Ovary (tissue), 9 donors: ENCODE results near the gene PIH1D1. TPM values are rescaled to one million over a fixed set of nuclear protein-coding genes. Genes with fewer than 3 reads are reported as not detected.

Experiments
- DNase-seq, 5 donors: peaks; one replicate each; pipeline ENCODE4 v3.0.0-alpha.2; 2019 to 2020
- H3K27ac ChIP-seq, 2 donors: fragments of 200-600 bp; one replicate each; pipeline versions ENCODE4 v1.5.1 to v1.8.0; 2019 to 2022
- H3K27me3 ChIP-seq: fragments of 200-600 bp; one replicate; pipeline ENCODE4 v1.8.0; 2022
- H3K36me3 ChIP-seq: fragments of 200-600 bp; sonication (generic); one replicate; pipeline ENCODE4 v1.5.1; 2019
- H3K4me1 ChIP-seq: one replicate; pipeline ENCODE4 v1.8.1; 2013; ENCODE audit warnings: mild to moderate bottlenecking, moderate library complexity; ENCODE audit not compliant: insufficient read depth
- H3K4me3 ChIP-seq: fragments of 200-600 bp; sonication (generic); one replicate; pipeline ENCODE4 v1.5.1; 2017
- H3K9me3 ChIP-seq, 2 donors: fragments of 200-600 bp in 1 of 2; sonication (generic) in 1 of 2; one replicate each; pipeline versions ENCODE4 v1.5.1 to v1.8.1; 2013 to 2019; ENCODE audit warnings: mild to moderate bottlenecking in 1 of 2, moderate library complexity in 1 of 2
- CTCF ChIP-seq, 3 donors: fragments of 450-650 bp in 2 of 3; fragments of 200-600 bp in 1 of 3; IDR thresholded peaks; one replicate each; pipeline versions ENCODE4 v1.5.1 to v1.8.0; 2016 to 2022; ENCODE audit warnings: antibody characterized with exemption in 3 of 3, mild to moderate bottlenecking in 1 of 3
- EP300 ChIP-seq: sonication (generic); formaldehyde crosslinking; IDR thresholded peaks from one replicate; pipeline ENCODE4 v1.6.1; 2017; ENCODE audit warnings: antibody characterized with exemption
- POLR2A ChIP-seq: fragments of 450-650 bp; IDR thresholded peaks from one replicate; pipeline ENCODE4 v1.6.1; 2017; ENCODE audit warnings: antibody characterized with exemption, mild to moderate bottlenecking, moderate library complexity
- WGBS, 3 donors: extraction: QIAGEN DNeasy Blood & Tissue Kit in 1 of 3; methylation state at CpG; one replicate each; pipeline versions ENCODE4 v1.1.5 to v1.1.7; 2013 to 2017; 5-methylcytosine and 5-hydroxymethylcytosine counted together
- intact Hi-C, 4 donors: fragments of 100-400 bp; cut with DNase I; formaldehyde crosslinking; loops; one replicate each; pipeline versions ENCODE4 v1.11.0 to v1.15.1; 2022 to 2023
- polyA plus RNA-seq, 2 donors: library from polyadenylated mRNA; stranded (reverse); fragments of 200-250 nt in 1 of 2; fragments of 350-450 nt in 1 of 2; fragmentation: Illumina TruSeq in 1 of 2; extraction: RNeasy Lipid Tissue Mini Kit (QIAGEN cat#74804) in 1 of 2; gene quantifications; one replicate each; pipeline ENCODE4 v1.2.3, GENCODE V29; 2013 to 2014
- total RNA-seq, 7 donors: library from RNA; depleted of rRNA in 2 of 7; stranded (reverse); fragments of >200 nt in 2 of 7; fragmentation: NEBNext Ultra II Directional in 3 of 7; extraction: Animal tissue kit (Norgen Biotek cat#: 25700) in 3 of 7; gene quantifications; one replicate each; pipeline versions ENCODE4 v1.1.0 to v1.2.4, GENCODE V29; 2016 to 2023
- donor health status: DM: no; HTN: no; CAD: no; lungs with moderate emphysema.
- donor health status: DM: no; HTN: no; CAD: no.
- donor health status: Bipolar disorder and iron deficiency.
- donor health status: DM: yes; HTN: yes; CAD: no.
- donor health status: DM: no; HTN: no; CAD: no.
- donor health status: DM: yes; HTN: yes; CAD: no.

PIH1D1 gene
- total and polyA plus RNA-seq, 9 donors: 28.6 to 69.4 (median 58.5) TPM

- H3K36me3 ChIP-seq: no peaks in the 10 kb centered on the region
- no peaks in the 10 kb centered on the region for H3K9me3 ChIP-seq
- TF ChIP-seq CTCF (IDR thresholded peaks at IDR 0.05) (no peak), POLR2A (no peak), EP300 (no peak)
- no peak for DNase-seq
- intact Hi-C loops: loop anchor here in 1 of 4 donors (10.0 kb wide), 1 partner anchor 212 kb away; the partner anchor contains the start of gene ADM5
- H3K27me3 ChIP-seq: no peaks in the 10 kb centered on the region
- H3K27ac ChIP-seq: no peak overlapping the region
- 65 to 72% (median 71%) methylated on average over 9 of the region's 9 CpGs for WGBS, 3 donors
- H3K4me3 ChIP-seq: no peak overlapping the region
- H3K4me1 ChIP-seq: peaks cover 5% of the 10 kb centered on the region
Observed at GRCh38 chr19:49472936-49473335, 21.3 kb upstream of the PIH1D1 start.

- no peaks in the 10 kb centered on the region for H3K9me3 ChIP-seq
- no peaks in the 10 kb centered on the region for H3K27me3 ChIP-seq
- peaks cover 5% of the 10 kb centered on the region for H3K4me1 ChIP-seq
- no peak overlapping the region for H3K27ac ChIP-seq
- no peaks in the 10 kb centered on the region for H3K36me3 ChIP-seq
- intact Hi-C loops: loop anchor here in 1 of 4 donors (10.0 kb wide), 1 partner anchor 214 kb away; the partner anchor contains the start of gene ADM5
- WGBS, 3 donors: 80 to 86% (median 84%) methylated on average over 8 of the region's 8 CpGs
- TF ChIP-seq CTCF (IDR thresholded peaks at IDR 0.05): no peak
- no peak for TF ChIP-seq EP300
- no peak for TF ChIP-seq POLR2A
- no peak overlapping the region for H3K4me3 ChIP-seq
- no peak for DNase-seq
Observed at GRCh38 chr19:49470615-49470978, 19.0 kb upstream of the PIH1D1 start.

GRCh38 chr19:49469828-49470614 lies 18.4 kb upstream of the PIH1D1 start:
- intact Hi-C loops: loop anchor here in 1 of 4 donors (10.0 kb wide), 1 partner anchor 215 kb away; the partner anchor contains the start of gene ADM5
- DNase-seq: no peak
- Histone ChIP-seq H3K4me3 (no peak overlapping the region), H3K4me1 (peaks cover 5% of the 10 kb centered on the region), H3K27ac (no peak overlapping the region), H3K36me3 (no peaks in the 10 kb centered on the region), H3K9me3 (no peaks in the 10 kb centered on the region), H3K27me3 (no peaks in the 10 kb centered on the region)
- TF ChIP-seq EP300: no peak
- TF ChIP-seq POLR2A: no peak
- no peak for TF ChIP-seq CTCF (IDR thresholded peaks at IDR 0.05)
- WGBS, 3 donors: 88 to 94% (median 91%) methylated on average over 25 of the region's 25 CpGs

GRCh38 chr19:49468746-49469447 lies 17.3 kb upstream of the PIH1D1 start:
- Histone ChIP-seq H3K27me3 (no peaks in the 10 kb centered on the region), H3K4me3 (no peak overlapping the region), H3K4me1 (peaks cover 2% of the 10 kb centered on the region), H3K9me3 (no peaks in the 10 kb centered on the region), H3K36me3 (no peaks in the 10 kb centered on the region), H3K27ac (no peak overlapping the region)
- peak in 1 of 5 donors; percentile 83 for DNase-seq
- 59 to 63% (median 62%) methylated on average over 15 of the region's 15 CpGs for WGBS, 3 donors
- intact Hi-C loops: no loop called here
- TF ChIP-seq POLR2A: no peak
- no peak for TF ChIP-seq CTCF (IDR thresholded peaks at IDR 0.05)
- no peak for TF ChIP-seq EP300
